ENCODE results near the gene TACR1.

DNA sequence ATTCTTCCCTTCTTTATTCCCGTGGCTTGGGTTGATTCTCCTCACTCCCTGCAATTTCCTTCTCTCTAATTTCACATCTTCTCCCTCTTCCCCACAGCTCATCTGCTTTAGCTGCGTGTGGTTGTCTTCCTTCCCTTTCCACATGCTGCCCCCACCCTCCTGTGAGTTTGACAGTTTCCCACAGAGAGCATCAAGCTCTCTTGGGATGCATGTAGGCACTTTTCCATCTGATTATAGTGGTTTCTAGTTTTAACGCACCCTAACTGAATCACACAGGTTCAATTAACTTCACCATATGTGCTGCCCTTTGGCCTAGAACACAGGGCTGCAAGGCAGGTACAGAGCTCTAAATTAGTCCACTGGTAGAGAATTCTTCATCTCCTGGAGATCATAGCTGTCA is 110.5 kb downstream of the TACR1 start:
- TF ChIP-seq, protein P1, sequence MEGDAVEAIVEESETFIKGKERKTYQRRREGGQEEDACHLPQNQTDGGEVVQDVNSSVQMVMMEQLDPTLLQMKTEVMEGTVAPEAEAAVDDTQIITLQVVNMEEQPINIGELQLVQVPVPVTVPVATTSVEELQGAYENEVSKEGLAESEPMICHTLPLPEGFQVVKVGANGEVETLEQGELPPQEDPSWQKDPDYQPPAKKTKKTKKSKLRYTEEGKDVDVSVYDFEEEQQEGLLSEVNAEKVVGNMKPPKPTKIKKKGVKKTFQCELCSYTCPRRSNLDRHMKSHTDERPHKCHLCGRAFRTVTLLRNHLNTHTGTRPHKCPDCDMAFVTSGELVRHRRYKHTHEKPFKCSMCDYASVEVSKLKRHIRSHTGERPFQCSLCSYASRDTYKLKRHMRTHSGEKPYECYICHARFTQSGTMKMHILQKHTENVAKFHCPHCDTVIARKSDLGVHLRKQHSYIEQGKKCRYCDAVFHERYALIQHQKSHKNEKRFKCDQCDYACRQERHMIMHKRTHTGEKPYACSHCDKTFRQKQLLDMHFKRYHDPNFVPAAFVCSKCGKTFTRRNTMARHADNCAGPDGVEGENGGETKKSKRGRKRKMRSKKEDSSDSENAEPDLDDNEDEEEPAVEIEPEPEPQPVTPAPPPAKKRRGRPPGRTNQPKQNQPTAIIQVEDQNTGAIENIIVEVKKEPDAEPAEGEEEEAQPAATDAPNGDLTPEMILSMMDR (IDR thresholded peaks at IDR 0.05): no peak
- TF ChIP-seq TEAD4 (IDR thresholded peaks at IDR 0.05; ENCODE audit: borderline replicate concordance, insufficient read depth) (no peak), NFIC (IDR thresholded peaks at IDR 0.05; ENCODE audit: borderline replicate concordance) (no peak), JUND (IDR thresholded peaks at IDR 0.05) (no peak), TAF1 (IDR thresholded peaks at IDR 0.05; ENCODE audit: borderline replicate concordance, low read depth, low read length) (no peak), EP300 (IDR thresholded peaks at IDR 0.05; ENCODE audit: borderline replicate concordance in 1 of 2, low read depth in 1 of 2, low read length in 1 of 2) (no peak), SMC3 (IDR thresholded peaks at IDR 0.05; ENCODE audit: low read depth, low read length) (no peak), EZH2phosphoT487 (IDR thresholded peaks at IDR 0.05; ENCODE audit: borderline replicate concordance, low read depth) (no peak), POLR2AphosphoS5 (IDR thresholded peaks at IDR 0.05; ENCODE audit: low read depth, low read length) (no peak), SIN3A (IDR thresholded peaks at IDR 0.05; ENCODE audit: borderline replicate concordance, low read depth, low read length) (no peak)
- TF ChIP-seq, protein P2, sequence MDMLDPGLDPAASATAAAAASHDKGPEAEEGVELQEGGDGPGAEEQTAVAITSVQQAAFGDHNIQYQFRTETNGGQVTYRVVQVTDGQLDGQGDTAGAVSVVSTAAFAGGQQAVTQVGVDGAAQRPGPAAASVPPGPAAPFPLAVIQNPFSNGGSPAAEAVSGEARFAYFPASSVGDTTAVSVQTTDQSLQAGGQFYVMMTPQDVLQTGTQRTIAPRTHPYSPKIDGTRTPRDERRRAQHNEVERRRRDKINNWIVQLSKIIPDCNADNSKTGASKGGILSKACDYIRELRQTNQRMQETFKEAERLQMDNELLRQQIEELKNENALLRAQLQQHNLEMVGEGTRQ (IDR thresholded peaks at IDR 0.05; ENCODE audit: borderline replicate concordance, low read depth, low read length): no peak
